Left lobe of liver (tissue), 2 donors: ENCODE measurements around the gene SREBF1. TPM values are rescaled to one million over a fixed set of nuclear protein-coding genes. Genes with fewer than 3 reads are reported as not detected.

Experiments used
- ATAC-seq: fragments of 200-7000 bp; cut with Tn5 transposase; one replicate; pipeline ENCODE4 v1.9.1; 2020; ENCODE audit warnings: mild to moderate bottlenecking, moderate library complexity
- DNase-seq: peaks from one replicate; pipeline ENCODE4 v3.0.0-alpha.2; 2020; ENCODE audit warnings: low spot score
- total RNA-seq: library from RNA; stranded (reverse); gene quantifications from one replicate; pipeline ENCODE4 v1.2.1, GENCODE V29; 2021
- donor health status: DM: no; HTN: no; CAD: no; lungs with moderate emphysema.
- donor health status: DM: no; HTN: yes; CAD: no.

Gene SREBF1
- total RNA-seq, 1 donor from 2014 or later: 220 TPM

DNA sequence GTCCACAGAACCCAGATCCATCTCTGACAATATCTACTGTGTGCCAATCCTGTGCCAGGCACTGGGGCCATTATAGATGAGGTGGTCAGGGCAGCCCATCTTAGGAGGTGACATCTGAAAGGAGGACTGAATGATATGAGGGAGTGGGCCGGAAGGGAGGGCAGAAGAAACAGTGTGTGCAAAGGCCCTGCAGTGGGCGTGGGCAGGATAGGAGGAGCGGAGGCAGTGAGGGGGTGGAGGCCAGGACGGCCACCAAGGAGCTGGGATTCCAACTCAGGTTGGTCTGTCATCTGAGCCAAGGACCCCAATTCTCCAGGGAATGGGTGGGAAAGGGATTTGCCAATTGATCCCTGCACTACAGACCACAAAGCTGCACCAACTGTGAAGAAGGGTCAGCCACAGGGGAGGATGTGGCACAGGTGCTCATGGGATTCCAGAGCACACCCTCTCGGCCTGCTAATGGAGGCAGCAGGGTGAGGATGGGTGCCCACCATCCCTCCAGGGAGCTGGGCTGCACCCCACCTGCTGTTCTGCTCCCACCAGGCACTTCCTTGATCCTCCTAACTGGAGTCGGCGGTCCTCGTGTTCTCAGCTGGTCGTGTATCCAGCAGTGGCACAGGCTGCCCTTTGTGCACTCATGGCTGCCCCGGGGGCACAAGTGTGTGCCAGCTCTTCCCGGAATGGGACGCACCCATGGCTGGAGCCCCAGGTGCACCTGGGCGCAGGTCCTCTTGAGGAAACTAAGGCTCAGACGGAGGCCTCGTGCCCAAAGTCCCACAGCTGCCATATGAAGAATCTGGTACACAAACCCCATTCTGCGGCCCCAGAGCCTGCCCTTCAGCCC is 9.6 kb downstream of the SREBF1 start:
- ATAC-seq (peak; percentile 6), DNase-seq (peak; percentile 79)

DNA sequence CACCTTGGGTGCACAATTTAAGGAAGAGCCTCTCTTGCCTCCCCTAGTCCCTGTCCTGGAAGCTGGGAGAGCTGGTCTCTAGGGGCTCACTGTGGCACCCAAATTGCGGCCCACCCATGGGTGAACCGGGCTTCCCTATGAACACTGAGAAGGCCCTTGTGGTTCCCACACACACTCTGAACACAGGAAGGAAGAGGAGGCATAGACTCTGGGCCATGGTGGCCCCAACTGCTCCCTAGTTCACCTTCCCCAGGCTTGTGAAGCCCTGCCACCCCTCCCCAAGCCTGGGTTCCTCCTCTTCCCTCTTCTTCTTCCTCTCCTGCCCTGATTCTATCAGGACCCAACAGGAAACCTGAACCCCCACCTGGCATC is 10.5 kb downstream of the SREBF1 start:
- ATAC-seq: no peak

GRCh38 chr17:17824783-17825614 is 11.8 kb downstream of the SREBF1 start:
- DNase-seq: no peak
- ATAC-seq: peak; percentile 6

More for the DNA sequence above, 10.5 kb downstream of the SREBF1 start:
- DNase-seq: no peak

- ATAC-seq (no peak), DNase-seq (no peak)
Measured at GRCh38 chr17:17824119-17824782, 12.5 kb downstream of the SREBF1 start.

DNA sequence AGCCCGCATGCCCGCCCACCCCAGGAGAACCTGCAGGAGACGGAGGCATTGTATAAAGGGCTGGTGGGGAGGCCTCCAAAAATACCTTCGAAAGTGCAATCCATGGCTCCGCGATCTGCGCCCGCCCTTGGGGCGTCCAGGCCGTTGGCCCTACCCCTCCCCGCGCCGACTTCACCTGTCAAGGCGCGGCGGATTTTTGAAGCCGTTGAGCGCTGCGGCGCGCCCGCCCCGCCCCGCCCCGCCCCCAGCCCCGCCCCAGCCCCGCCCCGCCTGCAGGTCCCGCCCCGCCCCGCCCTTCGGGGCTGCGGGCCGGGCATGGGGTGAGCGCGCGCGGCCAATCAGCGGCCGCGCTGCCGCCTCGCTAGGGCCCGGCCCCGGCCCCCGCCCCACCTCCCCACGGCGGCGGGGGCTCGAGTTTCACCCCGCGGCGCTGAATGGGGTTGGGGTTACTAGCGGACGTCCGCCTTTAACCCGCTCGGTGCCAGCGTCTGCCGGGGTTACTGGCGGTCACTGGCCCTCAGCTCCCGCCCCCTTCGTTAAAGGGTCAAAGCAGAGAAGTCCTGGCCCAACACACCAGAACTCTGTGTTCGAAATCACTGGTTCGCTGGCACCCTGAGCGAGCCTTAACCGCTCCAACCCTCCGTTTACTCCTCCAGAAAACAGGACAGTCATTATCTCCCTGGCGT is 13.2 kb downstream of the SREBF1 start:
- DNase-seq (peak; percentile 96), ATAC-seq (peak; percentile 68)

DNA sequence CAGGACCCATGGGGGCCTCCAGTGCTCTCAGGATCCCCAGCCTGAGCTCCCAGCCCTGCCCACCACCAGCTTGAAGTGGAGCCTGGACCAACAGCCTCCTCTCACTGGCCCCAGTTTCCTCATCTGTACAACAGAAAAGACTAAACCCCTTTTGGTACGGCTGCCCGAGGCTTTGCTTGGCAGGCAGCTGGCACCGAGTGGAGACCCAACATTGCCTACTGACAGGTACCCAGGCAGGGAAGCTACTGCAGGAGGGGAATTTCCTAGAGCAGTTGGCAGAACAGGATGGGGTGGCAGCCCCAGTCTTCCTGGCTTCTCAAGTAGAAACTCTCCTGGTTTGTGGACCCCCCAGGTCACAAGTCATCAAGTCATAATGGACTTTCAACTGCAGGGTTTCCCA is 14.2 kb downstream of the SREBF1 start:
- DNase-seq (no peak), ATAC-seq (no peak)

GRCh38 chr17:17822189-17822588 is 14.6 kb downstream of the SREBF1 start:
- ATAC-seq: peak; percentile 25
- DNase-seq: peak; percentile 88

DNA sequence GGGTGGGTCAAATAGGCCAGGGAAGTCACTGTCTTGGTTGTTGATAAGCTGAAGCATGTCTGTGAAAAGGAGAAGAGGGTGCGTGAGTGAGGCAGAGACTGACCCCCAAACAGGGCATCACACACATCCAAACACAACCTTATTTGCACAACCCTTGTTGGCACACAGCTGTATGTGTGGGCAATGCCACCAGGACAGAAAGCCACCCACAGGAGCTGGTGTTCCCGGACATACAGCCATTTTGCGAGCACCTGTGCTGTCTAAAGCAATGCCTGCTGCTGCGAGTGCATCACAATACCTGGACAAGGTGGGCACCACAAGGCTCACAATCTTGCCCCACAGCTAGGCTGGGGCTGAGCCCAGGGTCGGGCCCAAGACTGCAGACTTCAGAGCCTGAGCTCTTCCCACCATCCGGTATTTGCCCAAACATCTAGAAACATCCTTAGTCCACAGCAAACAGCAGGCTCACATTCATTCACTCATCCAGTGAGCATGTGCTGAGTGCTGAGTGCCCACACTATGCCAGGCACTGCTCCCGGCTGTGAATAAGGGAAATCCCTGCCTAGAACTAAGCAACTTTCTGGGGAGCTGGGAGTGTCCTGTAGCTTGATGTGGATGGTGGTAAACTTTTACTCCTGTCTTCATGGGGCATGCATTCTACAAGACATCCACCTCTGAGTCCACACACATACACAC is 16.2 kb downstream of the SREBF1 start:
- ATAC-seq (peak; percentile 1), DNase-seq (no peak)

- DNase-seq (no peak), ATAC-seq (no peak)
Measured at GRCh38 chr17:17820046-17820445, 16.7 kb downstream of the SREBF1 start.

- DNase-seq (peak; percentile 87), ATAC-seq (peak; percentile 25)
Measured at GRCh38 chr17:17819561-17819995, 17.2 kb downstream of the SREBF1 start.

- no peak for ATAC-seq
Measured at GRCh38 chr17:17819111-17819510, 17.7 kb downstream of the SREBF1 start.

DNA sequence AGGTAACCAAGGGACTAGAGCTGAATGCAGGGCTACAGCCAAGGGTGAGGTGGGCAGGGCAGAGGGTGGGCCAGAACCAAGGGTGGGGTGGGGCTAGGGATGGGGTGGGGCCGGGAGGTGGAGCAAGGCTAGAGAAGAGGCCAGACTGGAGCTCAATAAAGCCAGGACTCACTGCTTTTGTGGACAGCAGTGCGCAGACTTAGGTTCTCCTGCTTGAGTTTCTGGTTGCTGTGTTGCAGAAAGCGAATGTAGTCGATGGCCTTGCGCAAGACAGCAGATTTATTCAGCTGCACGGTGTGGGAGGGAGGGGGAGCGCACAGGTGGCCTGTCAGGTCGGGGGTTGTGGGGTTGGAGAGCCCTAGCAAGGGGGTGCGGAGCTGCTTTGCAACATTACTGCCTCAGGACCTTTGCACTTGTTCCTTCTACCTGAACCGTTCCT is 18.7 kb downstream of the SREBF1 start:
- ATAC-seq (peak; percentile 20), DNase-seq (no peak)

More at GRCh38 chr17:17819111-17819510, 17.7 kb downstream of the SREBF1 start:
- DNase-seq: no peak

GRCh38 chr17:17817552-17817947 is 19.2 kb downstream of the SREBF1 start:
- ATAC-seq: no peak

GRCh38 chr17:17816831-17817551 is 19.8 kb downstream of the SREBF1 start:
- ATAC-seq (no peak), DNase-seq (no peak)

More at GRCh38 chr17:17817552-17817947, 19.2 kb downstream of the SREBF1 start:
- DNase-seq: no peak

GRCh38 chr17:17816240-17816814 is 20.5 kb downstream of the SREBF1 start:
- DNase-seq (no peak), ATAC-seq (no peak)

GRCh38 chr17:17815436-17816200 is 21.2 kb downstream of the SREBF1 start:
- DNase-seq (no peak), ATAC-seq (no peak)

GRCh38 chr17:17815062-17815406 is 21.8 kb downstream of the SREBF1 start:
- no peak for ATAC-seq
- DNase-seq: no peak
